Measurements from ENCODE around the gene CEP78. TPM values are rescaled to one million over a fixed set of nuclear protein-coding genes. Genes with fewer than 3 reads are reported as not detected.

CEP78 gene
- total RNA-seq, 1 donor from 2014 or later: 29.7 TPM

- peaks cover 2% of the 10 kb centered on the region for H3K4me1 Mint-ChIP-seq (ENCODE audit: low read depth, unreplicated experiment)
- H3K9me3 Mint-ChIP-seq (ENCODE audit: unreplicated experiment): no peaks in the 10 kb centered on the region
- no peak for DNase-seq
- H3K27me3 Mint-ChIP-seq (ENCODE audit: unreplicated experiment): peaks cover 4% of the 10 kb centered on the region
- H3K4me3 Mint-ChIP-seq (ENCODE audit: unreplicated experiment): no peak overlapping the region
- TF ChIP-seq CTCF (IDR thresholded peaks at IDR 0.05; ENCODE audit: partially characterized antibody, unreplicated experiment): no peak
- no peaks in the 10 kb centered on the region for H3K36me3 Mint-ChIP-seq (ENCODE audit: unreplicated experiment)
- H3K27ac Mint-ChIP-seq (ENCODE audit: unreplicated experiment): no peak overlapping the region
These were observed 28.0 kb upstream of the CEP78 start for GRCh38 chr9:78207901-78208300.

- Mint-ChIP-seq H3K36me3 (ENCODE audit: unreplicated experiment) (no peaks in the 10 kb centered on the region), H3K27me3 (ENCODE audit: unreplicated experiment) (peaks cover 4% of the 10 kb centered on the region), H3K27ac (ENCODE audit: unreplicated experiment) (no peak overlapping the region), H3K4me1 (ENCODE audit: low read depth, unreplicated experiment) (peaks cover 2% of the 10 kb centered on the region), H3K4me3 (ENCODE audit: unreplicated experiment) (no peak overlapping the region), H3K9me3 (ENCODE audit: unreplicated experiment) (no peaks in the 10 kb centered on the region)
- no peak for TF ChIP-seq CTCF (IDR thresholded peaks at IDR 0.05; ENCODE audit: partially characterized antibody, unreplicated experiment)
- no peak for DNase-seq
These were observed 26.7 kb upstream of the CEP78 start for GRCh38 chr9:78209127-78209526.

GRCh38 chr9:78210841-78211301 lies 25.0 kb upstream of the CEP78 start:
- Mint-ChIP-seq H3K36me3 (ENCODE audit: unreplicated experiment) (no peaks in the 10 kb centered on the region), H3K9me3 (ENCODE audit: unreplicated experiment) (no peaks in the 10 kb centered on the region), H3K4me1 (ENCODE audit: low read depth, unreplicated experiment) (peaks cover 2% of the 10 kb centered on the region), H3K27me3 (ENCODE audit: unreplicated experiment) (no peaks in the 10 kb centered on the region), H3K4me3 (ENCODE audit: unreplicated experiment) (no peak overlapping the region), H3K27ac (ENCODE audit: unreplicated experiment) (no peak overlapping the region)
- TF ChIP-seq CTCF (IDR thresholded peaks at IDR 0.05; ENCODE audit: partially characterized antibody, unreplicated experiment): no peak
- DNase-seq: no peak

GRCh38 chr9:78212868-78213267 lies 23.0 kb upstream of the CEP78 start:
- peaks cover under 1% of the 10 kb centered on the region for H3K4me1 Mint-ChIP-seq (ENCODE audit: low read depth, unreplicated experiment)
- no peak for TF ChIP-seq CTCF (IDR thresholded peaks at IDR 0.05; ENCODE audit: partially characterized antibody, unreplicated experiment)
- DNase-seq: no peak

GRCh38 chr9:78213712-78214111 lies 22.2 kb upstream of the CEP78 start:
- TF ChIP-seq CTCF (IDR thresholded peaks at IDR 0.05; ENCODE audit: partially characterized antibody, unreplicated experiment): no peak
- H3K4me1 Mint-ChIP-seq (ENCODE audit: low read depth, unreplicated experiment): no peaks in the 10 kb centered on the region
- no peaks in the 10 kb centered on the region for H3K27me3 Mint-ChIP-seq (ENCODE audit: unreplicated experiment)
- no peak overlapping the region for H3K27ac Mint-ChIP-seq (ENCODE audit: unreplicated experiment)
- H3K4me3 Mint-ChIP-seq (ENCODE audit: unreplicated experiment): no peak overlapping the region
- no peak for DNase-seq
- H3K9me3 Mint-ChIP-seq (ENCODE audit: unreplicated experiment): no peaks in the 10 kb centered on the region
- no peaks in the 10 kb centered on the region for H3K36me3 Mint-ChIP-seq (ENCODE audit: unreplicated experiment)

More at GRCh38 chr9:78212868-78213267, 23.0 kb upstream of the CEP78 start:
- no peak overlapping the region for H3K27ac Mint-ChIP-seq (ENCODE audit: unreplicated experiment)
- H3K4me3 Mint-ChIP-seq (ENCODE audit: unreplicated experiment): no peak overlapping the region
- no peaks in the 10 kb centered on the region for H3K36me3 Mint-ChIP-seq (ENCODE audit: unreplicated experiment)
- no peaks in the 10 kb centered on the region for H3K27me3 Mint-ChIP-seq (ENCODE audit: unreplicated experiment)
- H3K9me3 Mint-ChIP-seq (ENCODE audit: unreplicated experiment): no peaks in the 10 kb centered on the region
